M059J (cell line): ENCODE results near the gene SIN3A. TPM values are rescaled to one million over a fixed set of nuclear protein-coding genes. Genes with fewer than 3 reads are reported as not detected.
"Not testable (repeated sequence)": the region's sequence is repeated elsewhere in the genome, so short reads cannot be mapped to it uniquely, and the experiment has no call there.

ENCODE experiments used
- DNase-seq: peaks from one replicate; pipeline ENCODE4 v3.0.0-alpha.2; 2012; ENCODE audit warnings: low read depth
- total RNA-seq: library from RNA; depleted of rRNA; stranded (reverse); fragments of >200 nt; shearing (Covaris generic); gene quantifications from 2 replicates; pipeline ENCODE4 v1.2.3, GENCODE V29; 2014

SIN3A gene
- total RNA-seq, 1 experiment from 2014 or later: 38.5 TPM

GRCh38 chr15:75450307-75451201 is 936 bp downstream of the SIN3A start:
- DNase-seq: peak; percentile 95

DNA sequence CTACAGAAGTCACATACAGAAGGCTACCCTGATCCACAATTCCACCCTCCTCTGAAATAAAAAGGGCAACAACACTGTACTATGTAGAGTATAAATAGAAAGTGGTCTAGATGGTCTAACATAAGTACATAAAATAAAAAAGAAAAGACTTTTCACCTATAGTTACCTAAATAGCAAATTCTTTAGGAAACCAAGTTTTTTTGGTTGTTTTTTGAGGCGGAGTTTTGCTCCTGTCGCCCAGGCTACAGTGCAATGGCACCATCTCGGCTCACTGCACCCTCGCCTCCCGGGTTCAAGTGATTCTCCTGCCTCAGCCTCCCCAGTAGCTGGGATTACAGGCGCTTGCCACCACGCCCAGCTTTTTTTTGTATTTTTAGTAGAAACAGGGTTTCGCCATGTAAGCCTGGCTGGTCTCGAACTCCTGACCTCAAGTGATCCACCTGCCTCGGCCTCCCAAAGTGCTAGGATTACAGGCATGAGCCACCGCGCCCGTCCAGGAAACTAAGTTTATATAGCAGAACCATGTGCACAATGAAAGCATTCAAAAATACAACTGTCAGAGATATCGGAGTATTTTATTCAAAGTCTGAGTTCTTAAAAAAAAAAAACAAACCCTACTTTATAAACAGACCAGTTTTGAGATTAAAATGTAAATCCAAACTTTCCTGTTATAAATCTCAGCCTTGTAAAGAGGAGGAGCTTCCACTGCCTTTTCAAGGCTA is 1.7 kb downstream of the SIN3A start:
- no peak for DNase-seq

DNA sequence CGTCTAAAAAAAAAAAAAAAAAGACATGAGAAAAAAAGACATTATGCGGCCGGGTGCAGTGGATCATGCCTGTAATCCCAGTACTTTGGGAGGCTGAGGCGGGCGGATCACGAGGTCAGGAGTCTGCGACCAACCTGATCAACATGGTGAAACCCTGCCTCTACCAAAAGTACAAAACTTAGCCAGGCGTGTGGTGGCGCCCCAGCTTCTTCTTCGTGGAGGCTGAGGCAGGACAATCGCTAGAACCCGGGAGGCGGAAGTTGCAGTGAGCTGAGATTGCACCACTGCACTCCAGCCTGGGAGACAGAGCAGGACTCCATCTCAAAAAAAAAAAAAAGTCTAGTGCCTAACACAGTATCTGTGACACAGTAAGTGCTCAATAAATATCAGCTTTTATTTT is 3.3 kb downstream of the SIN3A start:
- not testable (repeated sequence) for DNase-seq

GRCh38 chr15:75446151-75446550 is 5.3 kb downstream of the SIN3A start:
- no peak for DNase-seq

- DNase-seq: not testable (repeated sequence)
These were observed 6.2 kb downstream of the SIN3A start for GRCh38 chr15:75445324-75445723.

GRCh38 chr15:75443972-75444453 is 7.5 kb downstream of the SIN3A start:
- DNase-seq: peak; percentile 29

DNA sequence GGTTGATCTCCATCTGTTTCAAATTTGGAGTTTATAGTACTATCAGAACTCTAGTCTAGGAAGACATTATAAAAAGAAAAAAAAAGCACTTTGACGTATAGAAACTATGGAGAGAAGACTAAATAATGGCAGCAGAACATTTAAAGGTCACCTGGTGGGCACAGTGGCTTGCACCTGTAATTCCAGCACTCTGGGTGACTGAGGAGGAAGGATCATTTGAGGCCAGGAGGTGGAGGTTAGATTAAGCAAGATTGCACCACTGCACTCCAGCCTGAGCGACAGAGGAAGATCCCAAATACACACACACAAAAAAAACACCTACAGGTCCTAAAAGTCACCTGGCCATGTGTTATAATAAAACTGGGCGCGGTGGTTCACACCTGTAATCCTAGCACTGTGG is 13.8 kb downstream of the SIN3A start:
- no peak for DNase-seq

DNA sequence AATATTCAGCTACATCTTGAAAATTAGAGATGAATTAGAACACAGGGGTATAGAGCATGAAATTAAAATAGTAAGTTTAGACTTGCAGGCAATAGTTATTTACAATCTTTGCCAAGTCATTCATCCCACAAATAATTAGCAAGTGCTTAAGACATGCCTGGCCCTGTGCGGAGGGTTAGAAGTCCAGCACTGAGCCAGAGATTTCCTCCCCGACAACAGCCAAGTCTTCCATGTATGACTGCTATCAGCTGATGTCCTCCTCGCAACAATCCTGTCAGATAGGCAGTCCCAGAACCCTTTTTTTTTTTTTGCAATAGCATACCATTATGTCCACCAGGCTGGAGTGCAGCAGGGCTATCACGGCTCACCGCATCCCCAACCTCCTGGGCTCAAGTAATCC is 14.6 kb downstream of the SIN3A start:
- no peak for DNase-seq

DNA sequence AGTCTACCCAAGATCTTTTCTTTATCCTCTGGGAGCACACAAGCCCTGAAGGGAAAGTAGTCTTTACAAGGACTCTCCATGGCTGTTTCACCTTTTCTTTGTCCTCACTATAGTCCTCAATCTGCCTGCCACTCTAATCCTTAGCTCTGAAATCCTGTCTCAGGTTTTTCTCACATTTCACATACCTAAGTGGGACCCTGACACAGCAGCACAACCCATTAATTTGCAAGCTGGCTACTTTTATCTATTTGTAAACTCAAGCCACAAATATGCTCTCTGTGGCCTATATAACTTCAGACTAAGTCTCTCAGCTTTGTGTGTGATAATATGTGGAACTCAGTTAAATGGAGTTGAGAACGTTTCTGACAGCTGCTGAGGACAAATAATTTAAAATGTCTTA is 19.8 kb downstream of the SIN3A start:
- no peak for DNase-seq

DNA sequence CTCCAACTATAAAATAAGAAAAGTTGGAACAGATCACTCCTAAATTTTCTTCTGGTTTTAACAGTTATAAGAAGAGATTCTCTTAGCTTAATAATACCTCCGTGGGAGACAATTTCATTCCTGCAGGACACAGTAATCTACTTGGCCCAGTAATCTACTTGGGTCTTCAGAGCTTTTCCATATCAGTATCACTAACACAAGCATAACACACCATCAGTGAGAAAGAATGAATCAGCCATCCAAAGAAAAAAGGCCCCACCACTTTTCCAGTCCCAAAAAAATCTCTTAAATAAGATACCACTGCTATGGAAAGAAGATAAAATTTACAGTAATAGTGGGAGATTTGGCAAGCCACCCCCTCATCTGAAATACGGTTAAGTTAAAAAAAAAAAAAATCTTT is 20.2 kb downstream of the SIN3A start:
- no peak for DNase-seq

GRCh38 chr15:75430259-75430658 is 21.2 kb downstream of the SIN3A start:
- DNase-seq: no peak

GRCh38 chr15:75428152-75428551 is 23.3 kb downstream of the SIN3A start:
- no peak for DNase-seq

DNA sequence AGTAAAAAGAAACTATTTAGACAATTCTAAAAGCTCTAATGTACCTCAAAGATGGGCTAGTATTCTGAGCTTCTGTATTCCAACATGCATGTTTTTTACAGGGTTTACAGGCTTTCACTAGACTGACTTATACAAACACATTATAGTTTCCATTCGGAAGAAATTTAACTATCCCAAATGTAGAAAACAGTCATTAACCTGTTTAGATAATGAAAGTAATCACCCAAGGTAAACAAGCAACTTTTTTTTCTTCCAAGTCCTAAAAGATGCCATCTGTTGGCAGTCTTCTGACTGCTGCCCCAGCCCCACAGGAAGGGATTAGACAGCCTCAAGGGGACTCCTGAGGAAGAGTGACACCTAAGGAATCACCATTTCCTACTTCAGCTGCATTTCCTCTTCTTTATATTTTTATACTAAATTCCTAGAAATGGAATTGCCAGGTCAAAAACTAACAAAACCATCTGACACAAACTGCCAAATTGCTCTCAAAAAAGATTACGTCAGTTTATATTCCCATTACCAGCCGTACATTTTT is 25.5 kb downstream of the SIN3A start:
- DNase-seq: no peak

DNA sequence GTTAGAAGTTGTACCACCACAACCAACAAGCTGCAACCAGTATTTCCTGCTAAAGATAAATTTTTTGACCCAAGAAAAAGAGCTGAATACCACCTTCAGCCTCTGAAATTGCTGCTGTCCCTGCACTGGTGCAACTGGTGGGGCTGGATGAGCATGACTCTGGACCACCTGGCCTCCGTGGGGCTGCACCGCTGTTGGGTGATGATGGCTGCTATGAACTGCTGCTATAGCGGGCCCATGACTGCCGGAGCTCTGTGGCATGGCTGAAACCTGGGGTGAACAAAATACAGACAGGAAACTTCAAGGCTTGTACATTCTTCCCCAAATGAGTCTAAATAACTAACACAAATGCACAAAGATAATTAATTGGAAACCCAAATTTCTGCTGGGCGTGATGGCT is 28.9 kb downstream of the SIN3A start:
- no peak for DNase-seq

DNA sequence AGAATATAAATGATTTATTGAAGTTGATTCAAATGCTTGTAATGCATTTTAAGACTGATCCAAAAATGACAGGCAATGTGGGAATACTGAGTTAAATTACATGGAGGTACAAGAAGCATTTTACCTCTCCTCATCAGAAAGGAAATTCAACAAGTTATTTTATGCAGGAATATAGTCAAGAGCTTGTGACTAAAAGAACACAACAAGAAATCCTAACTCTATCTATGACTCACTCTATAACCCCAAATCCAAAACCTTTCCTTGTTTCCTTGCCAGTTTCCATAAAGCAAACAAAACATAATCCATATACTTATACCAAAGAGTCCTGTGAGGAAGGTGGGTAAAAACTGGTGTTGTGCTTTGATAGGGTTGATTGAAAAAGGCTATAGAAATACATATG is 30.8 kb downstream of the SIN3A start:
- DNase-seq: peak; percentile 5

DNA sequence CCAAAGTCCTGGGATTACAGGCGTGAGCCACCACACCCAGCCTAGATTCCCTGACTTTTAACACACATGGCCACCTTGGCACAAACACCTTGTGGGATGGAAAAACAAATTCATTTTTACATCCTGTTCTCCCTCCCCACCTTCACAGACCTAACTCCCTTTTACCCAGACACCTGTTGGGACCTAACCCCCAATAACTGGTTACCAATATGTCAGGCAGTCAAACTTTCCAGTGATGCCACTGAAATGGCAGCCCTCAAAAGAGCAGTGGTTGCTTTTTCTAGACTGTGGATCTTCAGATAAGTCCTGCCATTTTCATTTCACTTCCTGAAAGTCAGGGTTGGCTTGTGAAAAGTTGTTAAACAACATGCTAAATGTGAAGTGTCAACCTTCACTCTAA is 34.9 kb downstream of the SIN3A start:
- no peak for DNase-seq

GRCh38 chr15:75410196-75410595 is 41.3 kb downstream of the SIN3A start:
- DNase-seq: no peak

GRCh38 chr15:75407083-75407482 is 44.4 kb downstream of the SIN3A start:
- DNase-seq: no peak

DNA sequence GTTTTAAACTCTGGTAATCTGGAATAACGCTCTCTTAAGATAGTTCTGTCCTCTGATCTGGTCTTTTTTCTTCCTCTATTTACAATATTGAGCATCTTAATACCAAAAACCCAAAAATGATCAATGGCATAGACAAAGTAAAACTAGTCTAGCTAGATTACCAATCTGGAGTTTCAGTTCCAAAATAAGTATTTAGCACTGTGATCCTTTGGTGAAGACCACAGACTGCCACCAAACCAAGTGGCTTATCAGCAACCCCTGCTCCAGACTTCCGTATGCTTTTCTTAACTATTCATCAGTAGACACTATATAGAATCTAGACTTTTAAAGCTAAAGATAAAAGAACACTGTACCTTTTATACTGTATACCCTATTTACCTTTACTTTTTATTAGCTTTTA is 47.6 kb downstream of the SIN3A start:
- DNase-seq: no peak

DNA sequence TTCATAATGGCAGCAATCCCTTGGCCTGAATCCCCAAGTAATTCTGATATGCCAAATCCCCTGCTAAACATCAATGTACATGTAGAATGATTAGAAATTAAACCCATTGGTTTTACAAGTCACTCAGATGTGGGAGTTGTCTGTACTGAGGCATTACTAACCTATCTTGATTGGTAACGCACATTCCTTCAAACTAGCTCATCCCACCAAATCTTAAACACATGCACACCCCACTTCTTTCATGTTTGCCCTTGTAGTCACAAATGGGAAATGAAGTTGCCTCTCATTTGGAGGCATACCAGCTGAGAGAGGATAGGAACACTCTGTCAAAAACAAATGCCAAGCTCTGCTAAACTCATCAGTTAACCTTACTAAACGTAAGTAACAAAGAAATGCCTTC is 54.0 kb downstream of the SIN3A start:
- no peak for DNase-seq

DNA sequence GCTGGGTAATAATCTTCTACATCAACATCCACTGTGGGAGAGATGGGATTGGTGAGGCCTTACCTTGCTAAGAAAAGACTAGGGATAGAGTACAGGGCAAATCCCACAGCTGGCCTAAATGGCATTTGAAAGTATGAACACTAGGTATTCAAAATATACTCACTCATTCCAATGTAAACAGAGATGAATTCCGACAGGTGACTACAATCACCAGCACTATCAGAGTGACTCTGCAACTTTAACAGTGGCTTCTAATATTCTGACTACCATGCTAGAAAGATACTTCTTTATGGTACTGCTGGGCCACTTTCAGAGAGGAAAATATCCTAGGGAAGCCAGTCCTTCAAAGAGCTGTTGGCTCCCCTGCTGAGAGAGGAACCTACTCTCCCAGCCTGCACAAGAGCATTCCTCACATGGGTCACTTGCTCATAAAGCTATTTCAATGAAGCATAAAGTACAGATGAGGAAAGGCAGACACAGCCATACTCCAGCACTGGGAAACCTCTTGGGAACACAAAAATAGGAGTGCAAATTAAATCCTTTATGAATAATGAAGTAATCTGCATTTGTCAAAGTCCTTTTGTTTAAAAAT is 61.6 kb downstream of the SIN3A start:
- DNase-seq: no peak

DNA sequence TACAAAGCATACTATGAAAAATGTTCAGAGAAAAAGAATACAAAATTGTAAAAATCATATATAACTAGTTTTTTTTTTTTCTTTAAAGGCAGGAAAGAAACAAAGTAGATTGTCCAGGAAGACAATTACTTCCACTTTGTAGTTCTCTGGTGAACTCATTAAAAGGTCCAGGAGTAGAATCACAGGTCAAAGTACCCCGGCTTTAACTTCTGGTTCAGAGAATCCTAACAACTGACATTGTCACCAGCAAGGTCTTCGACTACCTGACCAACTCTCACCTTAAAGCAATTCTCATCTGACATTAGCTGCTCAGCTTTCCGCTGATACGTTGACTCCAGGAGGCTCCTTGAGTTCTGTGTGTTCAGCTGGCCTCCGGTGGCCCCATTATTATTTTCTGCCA is 67.5 kb downstream of the SIN3A start:
- not testable (repeated sequence) for DNase-seq
